Globus pallidus (tissue), 1 donor: Measurements from ENCODE around the gene MED8.
A peak's percentile ranks its signal among the peaks of the same experiment; 100 is the strongest.
"Not testable (repeated sequence)": the region's sequence is repeated elsewhere in the genome, so short reads cannot be mapped to it uniquely, and the experiment has no call there.

Experiments used
- DNase-seq: peaks from one replicate; pipeline ENCODE4 v3.0.0-alpha.2; 2015; ENCODE audit warnings: low spot score

Gene MED8

DNA sequence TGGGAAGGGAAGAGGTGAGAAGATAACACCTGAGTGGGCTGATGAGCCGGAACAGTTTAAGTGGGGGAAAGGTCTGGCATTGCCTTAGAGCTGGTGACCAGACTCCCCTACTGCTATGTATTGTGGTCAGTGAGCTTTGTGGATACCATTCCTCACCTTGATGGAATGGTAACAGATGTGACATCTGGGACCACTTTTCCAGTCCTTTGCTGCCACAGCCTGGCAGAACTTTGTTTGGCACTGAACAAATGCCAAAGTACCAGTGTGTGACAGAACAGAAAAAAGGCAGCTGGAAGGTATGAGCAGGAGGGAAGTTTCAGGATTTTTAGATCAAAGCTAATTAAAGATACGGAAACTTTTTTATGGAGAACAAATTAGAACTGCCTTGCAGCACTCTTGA is 6.2 kb downstream of the MED8 start:
- peak; percentile 82 for DNase-seq

DNA sequence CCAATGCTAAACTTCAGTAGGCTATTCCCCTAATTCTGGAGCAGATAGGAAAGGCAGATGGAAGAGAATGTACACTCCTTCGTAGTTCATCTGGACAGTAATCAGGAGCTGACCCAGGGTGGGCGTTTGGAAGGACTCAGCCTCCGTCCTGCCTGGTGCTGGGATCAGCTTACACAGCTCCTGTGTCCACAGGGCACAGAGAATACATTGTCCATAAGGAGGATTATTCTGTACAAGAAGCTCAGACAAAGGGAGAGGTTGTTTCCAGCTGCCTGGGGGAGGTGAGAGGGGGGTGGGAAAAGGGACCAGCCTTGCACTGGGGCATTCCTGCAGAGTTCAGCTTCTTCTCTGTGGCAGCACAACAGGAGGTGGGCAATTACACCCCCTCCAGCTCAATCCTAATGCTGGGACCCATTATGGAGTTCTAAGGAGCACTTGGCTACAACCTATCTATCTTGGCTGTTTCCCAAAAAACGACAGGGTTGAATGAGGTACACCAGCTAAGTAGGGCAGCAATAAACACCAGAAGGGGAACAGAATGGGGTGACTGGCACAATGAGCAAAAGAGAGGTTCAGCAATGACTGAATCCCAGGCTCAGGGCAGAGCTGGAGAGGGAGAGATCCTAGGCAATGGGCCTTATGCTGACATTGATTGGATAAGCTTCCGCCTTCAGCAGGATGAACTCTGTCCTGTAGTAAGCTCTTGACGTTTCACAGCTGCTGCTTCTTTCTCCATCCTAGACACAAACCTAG is 7.4 kb downstream of the MED8 start:
- DNase-seq: peak; percentile 96

DNA sequence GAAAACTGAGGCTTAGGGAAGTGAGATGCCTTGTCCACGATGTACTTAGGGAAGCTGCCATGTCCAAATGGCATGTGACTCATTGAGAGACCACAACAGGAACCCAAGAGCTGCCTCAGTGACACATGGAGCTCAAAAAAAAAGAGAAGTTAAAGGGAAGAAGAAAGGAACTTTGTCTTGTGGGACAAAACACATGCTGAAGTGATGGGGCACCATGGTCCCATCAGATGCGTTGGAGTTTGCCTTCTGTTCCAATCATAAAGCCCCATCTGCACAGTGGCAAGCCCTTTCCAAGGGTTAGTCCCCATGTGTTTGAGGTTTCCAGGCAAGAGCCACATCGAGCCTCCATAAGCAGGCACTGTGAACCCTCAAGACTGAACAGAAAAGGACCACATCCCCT is 8.0 kb downstream of the MED8 start:
- DNase-seq: no peak

DNA sequence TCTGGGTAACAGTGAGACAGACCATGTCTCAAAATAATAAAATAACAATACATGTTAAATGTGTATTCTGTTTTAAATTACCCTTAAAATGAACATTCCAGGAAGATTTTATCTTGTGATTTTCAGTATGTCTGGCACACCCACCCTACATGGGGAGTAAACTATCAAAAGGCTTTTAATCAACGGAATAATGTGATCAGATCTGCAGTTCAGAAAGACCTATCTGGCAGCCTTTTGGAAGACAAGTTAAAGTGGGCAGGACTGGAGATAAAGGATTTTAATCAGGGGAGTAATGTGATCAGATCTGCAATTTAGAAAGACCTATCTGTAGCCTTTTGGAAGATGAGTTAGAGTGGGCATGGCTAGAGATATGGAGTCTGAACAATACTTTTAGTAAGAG is 10.1 kb downstream of the MED8 start:
- DNase-seq: no peak

DNA sequence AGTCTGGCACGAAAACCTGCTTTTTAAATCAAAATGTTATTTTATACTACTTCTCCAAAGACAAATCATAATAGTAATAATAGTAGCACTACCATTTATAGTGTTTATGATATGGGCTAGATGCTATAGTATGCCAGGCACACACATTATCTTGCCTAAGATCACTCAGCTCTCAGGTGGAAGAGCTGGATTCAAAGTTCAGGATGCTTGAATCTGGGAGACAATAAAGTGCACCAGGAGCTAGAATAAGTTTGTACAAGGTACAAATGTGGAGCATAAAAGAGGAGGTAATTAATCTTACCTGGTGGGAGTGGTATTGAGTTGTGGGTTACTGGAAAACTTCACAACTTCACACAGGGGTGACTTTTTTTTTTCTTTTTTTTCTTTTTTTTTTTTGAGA is 11.8 kb downstream of the MED8 start:
- DNase-seq: no peak

DNA sequence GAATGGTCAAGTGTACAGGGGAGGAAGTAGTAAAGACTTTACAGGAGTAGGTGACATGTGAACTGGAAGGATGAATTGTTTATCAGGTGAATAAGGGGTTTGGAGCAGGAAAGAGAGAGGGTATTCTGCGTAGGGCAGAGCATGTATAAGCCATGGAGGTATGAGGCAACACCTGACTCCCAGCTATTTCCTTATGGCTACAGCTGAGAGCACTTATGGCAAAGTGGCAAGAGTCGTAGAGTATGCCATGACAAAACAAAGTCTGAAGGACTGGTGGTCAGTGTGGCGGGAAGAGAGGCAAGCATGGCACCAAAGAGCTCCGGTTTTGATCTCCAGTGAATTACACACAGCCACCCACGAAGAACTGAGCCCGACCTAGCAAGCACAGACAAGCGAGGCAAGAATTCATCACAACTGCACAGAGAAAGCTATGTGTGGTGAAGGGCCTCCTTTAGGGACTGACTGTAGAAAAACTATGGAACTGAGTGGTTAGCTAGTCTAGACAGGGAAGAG is 12.8 kb downstream of the MED8 start:
- DNase-seq: no peak

DNA sequence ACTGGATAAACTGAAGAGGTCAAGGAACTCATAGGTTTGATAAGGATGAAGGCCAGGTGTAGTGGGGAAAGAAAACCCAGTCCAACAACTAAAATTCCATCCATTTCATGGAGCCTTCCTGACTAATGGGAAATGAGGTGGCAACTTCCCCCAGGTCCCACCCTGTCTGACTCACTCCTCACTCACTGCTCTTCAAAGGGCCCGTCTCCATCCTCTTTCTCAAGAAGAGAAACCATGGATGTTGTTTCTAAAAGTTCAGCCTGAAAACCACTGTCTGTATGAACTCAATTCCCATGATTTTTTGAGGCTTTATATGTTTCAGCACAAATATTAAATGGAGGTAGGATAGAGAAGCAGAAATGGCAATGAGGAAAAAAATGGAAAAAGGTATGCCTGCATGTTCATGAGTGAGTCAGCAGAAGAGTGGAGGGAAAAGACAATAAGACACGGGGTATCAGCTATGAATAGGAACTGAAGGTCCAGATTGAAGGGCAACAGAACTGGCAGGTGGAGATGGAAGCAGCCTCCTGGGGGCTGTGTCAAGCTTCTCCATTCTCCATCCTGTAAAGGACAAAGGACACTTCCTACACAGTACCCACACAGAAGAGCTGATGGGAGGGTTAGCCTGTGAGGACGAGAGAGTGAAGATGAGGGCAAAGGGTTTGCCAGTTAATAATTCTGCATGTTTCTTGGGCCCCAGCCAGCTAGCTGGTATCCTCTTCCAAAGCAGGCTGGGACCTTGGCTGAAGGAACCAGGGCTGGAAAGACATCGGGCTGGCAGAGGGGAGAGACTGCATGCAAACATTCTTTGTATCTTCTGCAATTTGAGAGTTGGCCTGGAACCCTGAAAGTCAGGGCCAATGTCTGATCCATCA is 16.3 kb downstream of the MED8 start:
- DNase-seq: no peak

DNA sequence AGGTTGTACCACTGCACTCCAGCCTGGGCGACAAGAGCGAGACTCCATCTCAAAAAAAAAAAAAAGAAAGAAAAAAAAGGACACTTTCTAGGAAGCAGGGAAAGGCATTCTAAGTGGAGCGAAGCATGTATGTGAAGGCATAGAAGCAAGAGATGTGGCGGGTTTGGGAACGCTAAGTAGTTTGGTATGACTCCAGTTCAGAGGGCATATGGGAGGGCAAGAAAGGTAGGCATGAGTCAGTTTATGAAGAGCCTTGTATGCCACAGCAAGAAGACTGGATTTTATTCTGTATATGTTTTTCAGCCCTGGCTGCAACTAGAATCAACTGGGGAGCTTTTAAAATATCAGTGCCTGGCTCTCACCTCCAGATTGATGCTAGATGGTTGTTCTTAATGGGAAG is 17.4 kb downstream of the MED8 start:
- DNase-seq: no peak

DNA sequence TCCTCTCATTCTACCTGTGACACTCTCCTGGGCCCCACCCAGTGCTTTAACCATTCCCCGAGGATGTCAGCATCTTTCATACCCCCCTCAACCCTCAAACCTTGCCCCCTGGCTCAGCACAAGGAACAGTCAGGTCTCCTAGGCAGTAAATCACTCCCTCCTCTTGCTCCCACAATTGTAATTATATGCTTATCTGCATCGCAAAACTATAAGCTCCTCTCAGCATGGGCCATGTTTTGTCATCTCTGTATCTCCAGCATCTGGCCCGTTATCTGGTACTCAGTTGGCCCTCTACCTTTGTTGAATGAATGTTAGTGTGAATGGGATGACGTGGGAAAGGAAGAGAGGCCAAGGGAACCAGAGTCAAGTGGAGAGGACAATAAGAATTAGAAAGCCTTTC is 19.0 kb downstream of the MED8 start:
- no peak for DNase-seq

DNA sequence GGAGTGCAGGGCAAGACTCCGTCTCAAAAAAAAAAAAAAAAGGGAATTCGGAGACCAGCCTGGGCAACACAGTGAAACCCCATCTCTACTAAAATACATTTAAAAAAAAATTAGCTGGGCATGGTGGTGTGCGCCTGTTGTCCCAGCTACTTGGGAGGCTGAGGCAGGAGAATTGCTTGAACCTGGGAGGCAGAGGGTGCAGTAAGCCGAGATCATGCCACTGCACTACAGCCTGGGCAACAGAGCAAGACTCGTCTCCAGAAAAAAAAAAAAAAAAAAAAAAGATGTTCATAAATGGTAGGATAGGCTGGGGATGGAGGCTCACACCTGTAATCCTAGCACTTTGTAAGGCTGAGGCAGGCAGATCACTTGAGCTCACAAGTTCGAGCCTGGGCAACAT is 19.8 kb downstream of the MED8 start:
- DNase-seq: not testable (repeated sequence)

DNA sequence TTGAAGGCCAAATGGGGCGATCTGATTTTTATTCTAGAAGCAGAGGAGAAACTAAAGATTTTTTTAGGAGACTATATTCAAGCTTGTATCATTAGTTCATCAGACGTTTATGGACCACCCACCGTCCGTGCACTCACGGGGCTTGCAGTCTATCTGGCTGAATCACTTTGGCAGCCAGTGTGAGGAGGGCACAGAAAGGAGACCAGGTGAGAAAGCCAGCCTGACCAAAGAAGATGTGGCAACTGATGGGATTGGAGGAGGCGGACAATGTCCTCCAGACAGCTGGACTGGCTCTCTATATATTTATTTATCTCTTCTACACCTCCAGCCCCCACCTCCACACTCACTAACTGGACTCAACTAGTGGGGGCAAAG is 21.0 kb downstream of the MED8 start:
- DNase-seq: no peak

DNA sequence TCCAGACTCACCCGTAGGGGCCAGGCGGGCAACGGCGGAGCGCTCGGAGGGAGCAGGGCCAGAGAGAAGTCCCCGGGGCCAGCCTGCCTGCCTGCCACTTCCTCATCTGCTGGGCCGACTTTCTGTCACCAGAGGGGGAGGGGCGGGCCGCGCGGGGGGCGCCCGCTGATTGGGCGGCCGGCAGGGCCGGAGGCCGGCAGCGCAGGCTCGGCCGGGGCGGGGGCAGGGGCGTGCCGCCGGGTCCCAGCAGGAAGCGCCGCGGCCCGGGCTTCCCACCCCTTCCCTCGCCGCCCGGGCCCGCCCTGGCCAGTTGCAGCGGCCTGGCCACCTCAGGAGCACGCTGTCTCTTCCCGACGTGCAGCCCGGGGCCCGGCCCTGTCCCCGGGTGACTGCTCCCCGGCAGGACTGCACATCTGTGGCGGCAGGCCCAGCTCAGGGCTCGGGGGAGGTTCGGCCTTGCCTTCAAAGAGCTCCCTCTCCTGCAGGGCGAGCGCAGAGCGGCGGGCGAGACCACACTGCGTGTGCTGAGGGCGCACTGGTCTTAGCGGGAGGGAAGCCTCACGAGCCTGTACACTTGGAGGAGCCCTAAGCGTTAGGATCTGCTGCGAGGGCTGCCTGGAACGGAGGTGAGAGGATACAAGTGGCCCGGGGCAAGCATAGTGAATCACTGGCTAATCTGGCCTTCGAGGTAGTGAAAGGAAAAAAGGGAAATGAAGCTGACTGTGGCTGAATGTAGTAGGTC is 21.5 kb downstream of the MED8 start, which contains the start of gene ELOVL1:
TSS of gene ELOVL1 (minus strand) at position 108 of the 742 bp plus-strand sequence. CDS start 2,402 bp downstream, outside the sequence.
- peak; percentile 93 for DNase-seq

DNA sequence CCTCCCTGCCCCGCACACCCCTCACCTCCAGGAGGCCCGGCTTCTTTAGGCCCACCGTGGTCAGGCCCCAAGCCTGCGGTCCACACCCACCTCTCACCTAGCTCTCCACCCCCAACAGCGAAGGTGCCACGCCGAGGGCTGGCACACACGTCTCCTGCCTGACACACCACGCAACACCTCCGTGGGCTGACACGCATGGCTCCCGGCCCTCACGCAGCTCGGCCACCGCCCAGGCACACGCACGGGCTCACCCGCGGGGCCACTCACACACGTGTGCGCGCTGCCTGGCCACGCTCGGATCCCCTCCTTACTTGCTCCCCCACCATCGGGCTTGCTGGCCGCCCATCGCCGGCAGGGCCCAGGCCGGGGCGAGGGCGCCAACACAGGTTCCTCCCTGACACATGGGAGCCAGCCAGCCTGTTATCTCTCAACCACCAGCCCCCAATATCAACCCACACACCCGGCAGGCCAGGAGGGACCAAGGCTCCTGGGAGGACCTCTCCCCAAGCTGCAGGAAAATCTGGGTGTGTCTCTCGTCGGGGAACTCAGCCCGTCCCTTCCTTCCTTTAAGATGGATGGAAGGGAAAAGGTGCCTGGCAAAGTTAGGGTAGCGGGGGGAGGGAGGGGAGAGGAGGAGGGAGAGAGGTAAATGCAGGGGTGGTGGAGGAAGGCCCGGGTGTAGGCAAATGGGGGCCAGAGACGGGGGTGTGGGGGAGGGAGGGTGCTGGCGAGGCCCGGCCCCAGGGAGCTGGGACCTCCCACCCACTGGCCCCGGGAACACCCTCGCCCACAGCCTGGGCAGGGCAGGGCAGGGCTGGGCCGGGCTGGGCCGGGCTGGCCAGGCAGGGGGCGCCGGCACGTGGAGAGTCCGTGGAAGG is 22.3 kb downstream of the MED8 start:
- no peak for DNase-seq

DNA sequence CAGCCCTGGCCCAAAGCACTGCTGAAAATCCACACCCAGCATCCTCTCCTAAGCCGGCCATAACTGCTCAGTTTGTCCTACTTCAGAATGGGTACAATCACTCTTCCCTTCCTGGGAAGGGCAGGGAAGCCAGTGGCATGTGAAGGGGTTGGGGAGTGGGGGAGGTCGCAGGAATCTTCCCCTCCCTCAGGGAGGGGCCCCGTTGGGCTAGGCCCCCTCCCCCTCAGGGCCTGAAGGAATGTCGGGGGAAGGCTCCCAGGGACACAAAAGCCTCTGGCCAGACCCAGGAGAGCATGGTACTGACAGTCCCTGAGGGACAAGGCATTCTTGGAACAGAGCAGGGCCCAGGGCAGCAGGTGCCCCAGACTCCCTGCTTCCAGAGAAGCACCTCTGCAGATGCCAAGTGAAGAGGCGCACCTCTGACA is 23.0 kb downstream of the MED8 start:
- DNase-seq: no peak

DNA sequence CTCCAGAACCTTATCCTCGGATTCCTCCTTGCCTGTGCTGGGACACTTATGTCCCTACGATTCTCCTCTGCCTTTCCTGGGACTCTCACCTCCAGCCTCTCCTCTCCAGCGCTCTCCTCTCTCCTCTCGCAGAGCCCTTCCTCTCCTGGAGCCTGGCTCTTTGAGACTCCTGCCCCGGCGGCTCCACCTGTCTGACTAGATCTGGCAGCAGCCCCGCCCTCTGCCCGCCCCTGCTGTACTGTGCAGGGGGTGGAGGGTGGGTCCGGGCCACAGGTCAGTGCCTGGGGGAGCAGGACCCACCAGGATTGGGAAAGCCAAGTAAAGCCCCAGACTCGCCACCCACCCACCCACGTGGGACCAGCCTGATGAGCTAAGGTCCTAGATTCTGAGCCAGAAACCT is 23.4 kb downstream of the MED8 start:
- no peak for DNase-seq

DNA sequence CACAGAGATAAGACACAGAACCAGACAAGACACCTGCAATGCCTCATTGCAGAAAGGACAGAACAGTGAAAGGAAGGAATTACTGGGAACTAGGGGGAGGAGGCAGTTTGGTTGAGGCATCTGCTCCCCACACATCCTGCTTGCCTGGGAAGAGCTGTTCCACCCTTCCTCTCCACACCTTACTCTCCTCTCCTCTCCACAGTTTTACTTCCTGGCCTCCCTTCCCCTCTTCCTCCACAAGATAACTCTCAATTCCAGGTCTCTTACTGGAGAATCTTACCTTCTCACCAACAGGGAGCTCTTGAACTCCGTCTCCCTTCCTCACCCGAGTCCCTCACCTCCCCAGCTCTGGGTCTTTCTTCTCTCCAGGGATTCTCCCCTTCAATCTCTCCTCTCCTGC is 23.9 kb downstream of the MED8 start:
- DNase-seq: no peak

DNA sequence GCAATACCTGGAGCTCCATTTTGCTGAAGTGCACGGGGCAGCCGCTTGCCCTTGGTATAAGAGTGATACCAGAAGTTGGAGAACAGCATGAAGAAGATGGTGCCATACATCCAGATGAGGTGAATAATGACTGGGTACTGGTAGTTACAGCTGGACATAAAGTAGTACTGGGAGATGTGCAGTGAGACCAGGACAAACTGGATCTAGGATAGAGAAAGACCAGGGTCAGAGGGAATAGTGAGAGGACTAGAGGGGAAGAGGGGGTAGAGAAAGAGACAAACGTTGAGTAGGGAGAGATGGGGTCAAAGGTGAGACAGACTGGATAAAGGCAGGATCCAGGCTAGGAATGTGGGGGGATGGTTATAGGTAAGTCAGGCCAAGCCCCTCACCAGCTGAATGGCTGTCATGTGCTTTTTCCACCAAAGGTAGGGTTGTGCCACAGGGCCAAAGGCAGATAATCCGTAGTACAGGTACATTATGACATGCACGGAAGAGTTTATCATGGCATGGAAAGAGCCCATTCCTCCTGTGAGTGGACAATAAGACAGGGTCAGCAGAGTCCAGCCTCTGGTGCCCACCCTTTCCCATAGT is 25.6 kb downstream of the MED8 start:
- DNase-seq: no peak

DNA sequence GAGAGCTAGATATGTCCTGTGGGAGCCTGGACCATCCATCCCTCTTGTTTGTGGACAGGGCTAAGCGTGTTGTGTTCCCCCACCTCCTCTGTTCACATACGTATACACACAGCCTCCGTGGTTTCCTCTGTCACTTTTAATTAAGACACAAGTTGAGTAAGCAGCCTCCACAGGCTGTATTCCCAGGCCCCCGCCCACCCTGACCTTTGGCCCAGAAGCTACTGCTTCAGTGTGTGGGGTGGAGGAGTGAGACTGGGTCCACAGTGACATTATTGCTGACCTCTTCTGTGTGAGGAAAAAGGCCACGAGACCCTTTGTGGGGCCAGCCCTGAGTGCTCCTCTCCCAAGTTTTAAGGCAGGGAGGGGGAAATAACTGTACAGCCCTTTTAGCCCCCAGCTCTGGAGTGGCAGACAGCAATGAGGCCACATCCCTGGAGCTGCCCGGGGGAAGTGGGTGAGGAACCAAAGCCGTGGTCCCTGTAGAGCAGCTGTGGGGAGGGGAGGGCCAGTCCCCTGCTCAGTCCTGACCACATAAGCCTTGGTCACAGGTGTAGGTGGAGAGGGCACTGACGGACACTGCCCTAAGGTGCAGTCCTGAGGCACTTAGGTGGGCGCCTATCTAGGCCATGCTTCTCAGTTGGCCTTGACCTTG is 26.2 kb downstream of the MED8 start:
- no peak for DNase-seq

DNA sequence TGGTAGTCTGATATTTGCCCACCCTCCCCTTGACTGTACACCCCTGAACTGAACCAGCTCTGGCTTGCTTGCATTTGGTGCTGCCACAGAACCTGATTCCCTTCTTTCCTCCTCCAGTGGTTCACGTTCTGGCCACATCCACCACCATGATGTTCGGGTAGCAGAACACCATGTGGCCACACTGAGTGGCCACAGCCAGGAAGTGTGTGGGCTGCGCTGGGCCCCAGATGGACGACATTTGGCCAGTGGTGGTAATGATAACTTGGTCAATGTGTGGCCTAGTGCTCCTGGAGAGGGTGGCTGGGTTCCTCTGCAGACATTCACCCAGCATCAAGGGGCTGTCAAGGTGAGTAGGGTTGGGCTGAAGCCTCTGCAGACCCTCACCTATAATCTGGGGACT is 29.0 kb downstream of the MED8 start:
- DNase-seq: no peak

DNA sequence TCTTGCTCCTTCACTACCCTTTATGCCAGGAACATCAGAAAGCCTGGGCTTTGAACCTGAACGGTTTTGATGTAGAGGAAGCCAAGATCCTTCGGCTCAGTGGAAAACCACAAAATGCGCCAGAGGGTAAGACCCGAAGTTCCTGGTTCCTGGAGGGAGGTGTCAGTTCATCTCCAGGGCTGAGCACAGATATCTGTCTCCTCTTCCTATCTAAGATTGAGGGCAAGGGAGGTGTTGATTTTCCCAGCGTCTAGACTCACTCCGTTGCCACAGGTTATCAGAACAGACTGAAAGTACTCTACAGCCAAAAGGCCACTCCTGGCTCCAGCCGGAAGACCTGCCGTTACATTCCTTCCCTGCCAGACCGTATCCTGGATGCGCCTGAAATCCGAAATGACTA is 29.9 kb downstream of the MED8 start:
- no peak for DNase-seq
